ENCODE results near the gene ACTR2.

DNA sequence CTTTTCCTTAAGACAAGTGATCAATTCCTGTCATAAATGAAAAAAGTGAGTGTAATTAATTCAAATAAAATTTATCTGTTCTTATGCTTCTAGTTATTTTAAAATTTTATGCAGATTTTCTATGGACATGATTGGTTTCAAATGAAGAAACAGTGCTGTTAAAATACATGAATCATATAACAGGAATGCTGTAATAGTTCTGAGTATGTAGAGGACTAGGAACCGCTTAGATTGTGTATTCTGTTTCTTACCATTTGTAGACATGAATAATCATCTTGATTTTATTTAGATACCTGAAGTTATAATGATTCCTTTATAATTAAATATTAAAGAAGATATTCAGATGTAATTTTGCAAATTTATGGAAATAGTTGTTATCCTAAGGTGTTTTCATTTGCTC lies 3.5 kb downstream of the ACTR2 start:
- no peak for TF ChIP-seq POLR2A (IDR thresholded peaks at IDR 0.05; ENCODE audit: extremely low read depth, insufficient read length)
- TF ChIP-seq, protein P1, sequence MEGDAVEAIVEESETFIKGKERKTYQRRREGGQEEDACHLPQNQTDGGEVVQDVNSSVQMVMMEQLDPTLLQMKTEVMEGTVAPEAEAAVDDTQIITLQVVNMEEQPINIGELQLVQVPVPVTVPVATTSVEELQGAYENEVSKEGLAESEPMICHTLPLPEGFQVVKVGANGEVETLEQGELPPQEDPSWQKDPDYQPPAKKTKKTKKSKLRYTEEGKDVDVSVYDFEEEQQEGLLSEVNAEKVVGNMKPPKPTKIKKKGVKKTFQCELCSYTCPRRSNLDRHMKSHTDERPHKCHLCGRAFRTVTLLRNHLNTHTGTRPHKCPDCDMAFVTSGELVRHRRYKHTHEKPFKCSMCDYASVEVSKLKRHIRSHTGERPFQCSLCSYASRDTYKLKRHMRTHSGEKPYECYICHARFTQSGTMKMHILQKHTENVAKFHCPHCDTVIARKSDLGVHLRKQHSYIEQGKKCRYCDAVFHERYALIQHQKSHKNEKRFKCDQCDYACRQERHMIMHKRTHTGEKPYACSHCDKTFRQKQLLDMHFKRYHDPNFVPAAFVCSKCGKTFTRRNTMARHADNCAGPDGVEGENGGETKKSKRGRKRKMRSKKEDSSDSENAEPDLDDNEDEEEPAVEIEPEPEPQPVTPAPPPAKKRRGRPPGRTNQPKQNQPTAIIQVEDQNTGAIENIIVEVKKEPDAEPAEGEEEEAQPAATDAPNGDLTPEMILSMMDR (IDR thresholded peaks at IDR 0.05; ENCODE audit: low read depth, low read length), result no peak
- TF ChIP-seq, protein P2, sequence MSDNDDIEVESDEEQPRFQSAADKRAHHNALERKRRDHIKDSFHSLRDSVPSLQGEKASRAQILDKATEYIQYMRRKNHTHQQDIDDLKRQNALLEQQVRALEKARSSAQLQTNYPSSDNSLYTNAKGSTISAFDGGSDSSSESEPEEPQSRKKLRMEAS (IDR thresholded peaks at IDR 0.05; ENCODE audit: low read depth, low read length), result no peak
- no peak for TF ChIP-seq MYC (IDR thresholded peaks at IDR 0.05; ENCODE audit: low read depth, low read length)
